ENCODE results near the gene GLOD5. TPM values are rescaled to one million over a fixed set of nuclear protein-coding genes. Genes with fewer than 3 reads are reported as not detected.

Gene GLOD5
- total and polyA plus RNA-seq, 2 of the 8 experiments (the other 6 are each of a cell fraction or from before 2014, with no cell fraction given) = 0.18 TPM; not detected in 1

DNA sequence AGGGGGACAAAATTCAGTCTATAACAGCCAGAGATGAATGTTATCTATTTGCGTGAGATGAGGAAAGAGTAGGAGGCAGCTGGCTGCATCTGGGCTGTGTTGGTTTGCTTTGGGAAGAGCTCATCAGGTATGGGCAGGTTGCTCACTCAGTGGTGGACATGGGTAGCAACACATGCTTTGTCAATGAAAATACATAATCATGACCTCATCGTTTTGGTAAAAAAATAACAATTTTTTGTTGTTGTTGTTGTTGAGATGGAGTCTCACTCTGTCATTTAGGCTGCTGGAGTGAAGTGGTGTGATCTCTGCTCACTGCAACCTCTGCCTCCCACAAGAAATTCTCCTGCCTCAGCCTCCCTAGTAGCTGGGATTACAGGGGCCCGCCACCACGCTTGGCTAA lies 16.3 kb upstream of the GLOD5 start (continued):
- TF ChIP-seq EGR1 (IDR thresholded peaks at IDR 0.05; ENCODE audit: borderline replicate concordance, low read depth, low read length) = no peak
- TF ChIP-seq SP1 (IDR thresholded peaks at IDR 0.05; ENCODE audit: low read depth, low read length) = no peak
- TF ChIP-seq TAF1 (IDR thresholded peaks at IDR 0.05; ENCODE audit: low read depth, low read length) = no peak
- no peak for TF ChIP-seq NRF1 (IDR thresholded peaks at IDR 0.05; ENCODE audit: low read depth, low read length)

All from H1 (cell line).